ENCODE data around the gene ATP1A4. TPM values are rescaled to one million over a fixed set of nuclear protein-coding genes. Genes with fewer than 3 reads are reported as not detected.

ATP1A4 gene
- polyA plus RNA-seq, 1 experiment: not detected

DNA sequence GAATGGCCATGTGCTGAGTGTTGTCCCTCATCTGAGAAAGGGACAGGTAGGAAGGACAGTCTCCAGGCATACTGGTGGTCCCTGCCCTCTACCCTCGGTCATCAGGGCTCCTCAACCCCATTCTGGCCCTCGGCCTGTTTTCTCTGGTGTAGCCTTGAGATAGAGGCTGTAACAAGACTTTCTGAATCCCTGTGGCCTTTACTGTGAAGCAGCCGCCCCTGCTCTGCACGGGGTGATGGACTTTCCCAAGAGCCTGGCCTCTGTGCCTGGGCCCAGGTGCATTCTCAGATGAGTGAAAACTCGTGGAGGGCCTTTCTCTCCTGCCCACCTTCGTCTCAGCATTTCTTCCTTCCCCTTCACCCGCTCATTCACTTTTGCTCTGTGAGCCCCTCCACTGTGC, 36.0 kb downstream of the ATP1A4 start:
- peaks cover 1% of the 10 kb centered on the region for H3K27me3 ChIP-seq (ENCODE audit: control insufficient read depth, insufficient read depth, low read length)
- no peak for DNase-seq (ENCODE audit: low read depth)
- TF ChIP-seq CTCF (IDR thresholded peaks at IDR 0.05; ENCODE audit: insufficient read depth, low read depth, low read length): no peak
- CTCF ChIA-PET: interaction anchor here (1.2 to 2.7 kb wide), 3 partner anchors 34 to 87 kb away, joined by 3 to 16 read pairs (median 5); no protein-coding TSS in a partner anchor
- no peak overlapping the region for H3K4me3 ChIP-seq (ENCODE audit: low read depth, low read length)
- POLR2A ChIA-PET: no interaction called here
- no peaks in the 10 kb centered on the region for H3K36me3 ChIP-seq (ENCODE audit: control insufficient read depth, insufficient read depth, low read length)

- TF ChIP-seq CTCF (IDR thresholded peaks at IDR 0.05; ENCODE audit: insufficient read depth, low read depth, low read length): no peak
- CTCF ChIA-PET: interaction anchor here (0.7 to 6.1 kb wide), 5 partner anchors 37 to 102 kb away, joined by 3 to 98 read pairs (median 4); no protein-coding TSS in a partner anchor
- peaks cover 1% of the 10 kb centered on the region for H3K27me3 ChIP-seq (ENCODE audit: control insufficient read depth, insufficient read depth, low read length)
- POLR2A ChIA-PET: no interaction called here
- no peak overlapping the region for H3K4me3 ChIP-seq (ENCODE audit: low read depth, low read length)
- H3K36me3 ChIP-seq (ENCODE audit: control insufficient read depth, insufficient read depth, low read length): no peaks in the 10 kb centered on the region
- no peak for DNase-seq (ENCODE audit: low read depth)
Measured at GRCh38 chr1:160188341-160188740, 36.9 kb downstream of the ATP1A4 start.

DNA sequence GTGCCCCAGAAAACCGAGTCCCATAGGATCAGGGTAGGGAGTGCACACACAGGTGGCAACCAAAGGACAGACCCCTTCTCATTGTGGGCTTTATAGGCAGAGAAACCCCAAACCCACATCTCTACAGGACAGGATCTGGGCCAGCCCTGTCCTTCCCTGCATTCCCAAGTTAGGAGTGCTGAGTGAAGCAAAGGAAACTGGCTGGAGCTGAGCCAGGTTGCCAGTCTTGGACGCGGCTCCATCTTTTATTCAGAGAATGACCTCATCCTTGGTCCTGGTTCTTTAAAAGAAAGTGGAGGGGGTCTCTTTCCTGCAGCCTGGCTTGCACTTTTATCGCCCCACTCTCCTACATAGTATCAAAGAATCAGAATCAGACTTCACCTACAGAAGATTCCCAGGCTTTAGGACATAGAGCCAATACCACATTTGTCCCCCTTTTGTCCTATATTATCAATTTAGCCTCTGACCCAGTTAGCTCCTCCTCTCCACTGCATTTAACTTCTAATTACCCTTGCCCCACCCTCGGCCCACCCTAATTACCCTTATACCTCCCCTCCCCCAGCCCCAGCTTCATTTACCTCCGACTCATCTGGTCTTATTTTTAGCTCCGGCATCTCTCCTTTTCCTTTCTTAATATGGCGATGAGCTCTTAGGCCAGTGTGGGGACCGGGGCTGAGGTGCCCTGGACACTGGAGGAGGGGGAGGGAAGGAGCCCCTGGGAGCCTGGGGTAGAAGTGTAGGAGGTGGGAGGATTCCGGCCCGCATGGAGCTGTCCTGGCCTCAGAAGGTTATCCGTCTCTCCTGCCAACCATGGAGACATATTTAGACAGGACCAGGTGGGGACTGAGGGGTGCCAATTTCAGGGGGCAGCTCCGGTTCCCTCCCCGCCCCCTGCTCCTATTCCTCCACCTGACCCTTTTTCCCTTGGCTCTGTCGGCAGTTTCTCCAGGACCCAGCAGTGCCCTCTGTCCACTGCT, 38.5 kb downstream of the ATP1A4 start, which contains the start of gene CASQ1:
Gene CASQ1 (plus strand): TSS at position 927 of the 977 bp plus-strand sequence. CDS start 177 bp downstream, outside the sequence.
- no peaks in the 10 kb centered on the region for H3K36me3 ChIP-seq (ENCODE audit: control insufficient read depth, insufficient read depth, low read length)
- no peak for DNase-seq (ENCODE audit: low read depth)
- POLR2A ChIA-PET: interaction anchor here (0.6 kb wide), 1 partner anchor 10 kb away, joined by 7 read pairs; no protein-coding TSS in a partner anchor
- H3K27me3 ChIP-seq (ENCODE audit: control insufficient read depth, insufficient read depth, low read length): peaks cover 1% of the 10 kb centered on the region
- CTCF ChIA-PET: interaction anchor here (1.0 to 6.1 kb wide), 13 partner anchors 13 to 187 kb away, joined by 3 to 113 read pairs (median 4); partner anchors contain the start of gene ATP1A2
- H3K4me3 ChIP-seq (ENCODE audit: low read depth, low read length): no peak within 1 kb of the TSS
- no peak for TF ChIP-seq CTCF (IDR thresholded peaks at IDR 0.05; ENCODE audit: insufficient read depth, low read depth, low read length)

GRCh38 chr1:160191756-160192155, 40.4 kb downstream of the ATP1A4 start:
- ChIA-PET CTCF (interaction anchor here (0.9 to 6.1 kb wide), 19 partner anchors 9 to 186 kb away, joined by 3 to 113 read pairs (median 6); no protein-coding TSS in a partner anchor), POLR2A (no interaction called here)
- H3K4me3 ChIP-seq (ENCODE audit: low read depth, low read length): no peak overlapping the region
- no peaks in the 10 kb centered on the region for H3K36me3 ChIP-seq (ENCODE audit: control insufficient read depth, insufficient read depth, low read length)
- TF ChIP-seq CTCF (IDR thresholded peaks at IDR 0.05; ENCODE audit: insufficient read depth, low read depth, low read length): no peak
- peaks cover 2% of the 10 kb centered on the region for H3K27me3 ChIP-seq (ENCODE audit: control insufficient read depth, insufficient read depth, low read length)
- DNase-seq (ENCODE audit: low read depth): no peak

DNA sequence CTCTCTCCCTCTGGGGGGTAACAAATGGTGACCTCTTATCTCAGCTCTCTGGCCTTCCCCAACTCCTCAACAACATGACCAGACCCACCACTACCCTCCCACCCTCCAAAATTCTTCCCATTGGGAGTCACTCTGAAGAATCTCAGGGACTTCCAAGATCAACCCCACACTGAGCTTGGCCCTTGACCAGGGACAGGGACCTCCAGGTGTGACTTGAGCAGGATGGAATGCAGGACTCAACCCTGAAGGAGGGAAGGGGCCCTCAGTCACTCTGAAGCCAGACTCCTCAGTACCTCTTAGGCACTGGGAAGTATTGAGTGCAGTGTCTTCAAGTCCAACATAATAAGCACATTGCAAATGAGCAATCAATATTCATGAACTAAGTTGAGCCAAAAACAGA, 40.8 kb downstream of the ATP1A4 start:
- peaks cover 2% of the 10 kb centered on the region for H3K27me3 ChIP-seq (ENCODE audit: control insufficient read depth, insufficient read depth, low read length)
- no peak for DNase-seq (ENCODE audit: low read depth)
- TF ChIP-seq CTCF (IDR thresholded peaks at IDR 0.05; ENCODE audit: insufficient read depth, low read depth, low read length): no peak
- ChIA-PET CTCF (interaction anchor here (0.6 to 6.1 kb wide), 24 partner anchors 10 to 186 kb away, joined by 3 to 113 read pairs (median 6); no protein-coding TSS in a partner anchor), POLR2A (interaction anchor here (0.6 kb wide), 1 partner anchor 17 kb away, joined by 9 read pairs; no protein-coding TSS in a partner anchor)
- H3K4me3 ChIP-seq (ENCODE audit: low read depth, low read length): no peak overlapping the region
- no peaks in the 10 kb centered on the region for H3K36me3 ChIP-seq (ENCODE audit: control insufficient read depth, insufficient read depth, low read length)

Data from BJ (cell line).